ENCODE results near the gene PCARE.

DNA sequence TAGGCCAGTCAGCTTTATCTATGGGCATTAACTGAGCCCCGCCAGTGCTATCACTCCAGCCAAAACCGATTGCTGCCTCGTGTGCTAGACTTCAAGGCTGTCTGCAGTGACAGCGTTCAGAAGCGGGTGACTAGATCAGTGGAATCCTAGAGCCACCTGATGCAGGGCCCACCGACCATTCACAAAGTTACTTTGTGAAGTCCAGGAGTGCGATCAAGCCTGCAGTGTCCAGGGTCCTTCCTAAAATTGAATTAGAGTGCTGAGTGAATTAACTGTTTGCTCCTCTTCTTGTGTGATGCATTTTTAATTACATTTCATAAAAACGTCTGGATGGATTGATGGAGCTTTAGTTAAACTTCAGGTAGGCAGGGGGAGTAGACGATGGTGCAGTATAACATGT lies 13.9 kb downstream of the PCARE start:
- no peak for TF ChIP-seq POLR2AphosphoS5 (IDR thresholded peaks at IDR 0.05)
- TF ChIP-seq POLR2A (IDR thresholded peaks at IDR 0.05), result no peak
- TF ChIP-seq, protein P1, sequence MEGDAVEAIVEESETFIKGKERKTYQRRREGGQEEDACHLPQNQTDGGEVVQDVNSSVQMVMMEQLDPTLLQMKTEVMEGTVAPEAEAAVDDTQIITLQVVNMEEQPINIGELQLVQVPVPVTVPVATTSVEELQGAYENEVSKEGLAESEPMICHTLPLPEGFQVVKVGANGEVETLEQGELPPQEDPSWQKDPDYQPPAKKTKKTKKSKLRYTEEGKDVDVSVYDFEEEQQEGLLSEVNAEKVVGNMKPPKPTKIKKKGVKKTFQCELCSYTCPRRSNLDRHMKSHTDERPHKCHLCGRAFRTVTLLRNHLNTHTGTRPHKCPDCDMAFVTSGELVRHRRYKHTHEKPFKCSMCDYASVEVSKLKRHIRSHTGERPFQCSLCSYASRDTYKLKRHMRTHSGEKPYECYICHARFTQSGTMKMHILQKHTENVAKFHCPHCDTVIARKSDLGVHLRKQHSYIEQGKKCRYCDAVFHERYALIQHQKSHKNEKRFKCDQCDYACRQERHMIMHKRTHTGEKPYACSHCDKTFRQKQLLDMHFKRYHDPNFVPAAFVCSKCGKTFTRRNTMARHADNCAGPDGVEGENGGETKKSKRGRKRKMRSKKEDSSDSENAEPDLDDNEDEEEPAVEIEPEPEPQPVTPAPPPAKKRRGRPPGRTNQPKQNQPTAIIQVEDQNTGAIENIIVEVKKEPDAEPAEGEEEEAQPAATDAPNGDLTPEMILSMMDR (IDR thresholded peaks at IDR 0.05), result no peak

Data from sigmoid colon (tissue), 4 donors.